ENCODE results near the gene NEBL.

- TF ChIP-seq CTCF (IDR thresholded peaks at IDR 0.05; ENCODE audit: poor library complexity) (peak; percentile 70), EZH2phosphoT487 (IDR thresholded peaks at IDR 0.05; ENCODE audit: low read depth, severe bottlenecking, unreplicated experiment) (no peak), EZH2 (IDR thresholded peaks at IDR 0.05; ENCODE audit: borderline replicate concordance) (no peak)
These were observed 38.6 kb downstream of the NEBL start for GRCh38 chr10:20858292-20859124.
